Activated naive CD8-positive, alpha-beta T cell treated with anti-CD3 and anti-CD28 coated beads, Interleukin-2, amount 10 ng/mL, durations not matched to agents 7 days and 5 days (primary cell): ENCODE measurements around the gene CAPRIN2. TPM values are rescaled to one million over a fixed set of nuclear protein-coding genes. Genes with fewer than 3 reads are reported as not detected.

Source experiments
- ATAC-seq: fragments of 150-1000 bp; cut with Tn5 transposase; one replicate; pipeline ENCODE4 v1.10.0; 2021; ENCODE audit warnings: low read depth, moderate library complexity
- POLR2A ChIA-PET: fragments of 350-600 bp; sonication (Branson Sonifier 250); formaldehyde crosslinking; loops from one replicate; lab custom pipeline; 2021; ENCODE audit warnings: antibody characterized with exemption; lab: Charles Lee
- DNase-seq: peaks from one replicate; pipeline ENCODE4 v3.0.0; 2021
- H3K27ac Mint-ChIP-seq: one replicate; pipeline ENCODE4 v1.8.0; 2022; ENCODE audit warnings: mild to moderate bottlenecking, mixed read lengths
- H3K27me3 Mint-ChIP-seq: one replicate; pipeline ENCODE4 v1.8.0; 2022; ENCODE audit warnings: mild to moderate bottlenecking, moderate library complexity, mixed read lengths
- H3K36me3 Mint-ChIP-seq: one replicate; pipeline ENCODE4 v1.8.0; 2021; ENCODE audit warnings: mild to moderate bottlenecking, mixed read lengths
- H3K4me1 Mint-ChIP-seq: one replicate; pipeline ENCODE4 v1.8.0; 2021; ENCODE audit warnings: mixed read lengths
- H3K4me3 Mint-ChIP-seq: one replicate; pipeline ENCODE4 v1.8.0; 2022; ENCODE audit warnings: mild to moderate bottlenecking, moderate library complexity, mixed read lengths
- H3K9me3 Mint-ChIP-seq: one replicate; pipeline ENCODE4 v1.8.0; 2021; ENCODE audit warnings: mixed read lengths
- total RNA-seq, 2 experiments: library from RNA; stranded (reverse); gene quantifications; one replicate each; pipeline ENCODE4 v1.2.3, GENCODE V29; 2021

CAPRIN2 gene
- total RNA-seq, 2 experiments from 2014 or later, result 25.5 to 27.7 TPM

GRCh38 chr12:30707613-30708342 is 47.0 kb downstream of the CAPRIN2 start:
- Mint-ChIP-seq H3K27ac (no peak overlapping the region), H3K36me3 (no peaks in the 10 kb centered on the region), H3K27me3 (no peaks in the 10 kb centered on the region), H3K9me3 (no peaks in the 10 kb centered on the region), H3K4me3 (no peak overlapping the region), H3K4me1 (no peaks in the 10 kb centered on the region)
- POLR2A ChIA-PET, result no interaction called here
- ATAC-seq (no peak), DNase-seq (no peak)

GRCh38 chr12:30706476-30706875 is 48.3 kb downstream of the CAPRIN2 start:
- Mint-ChIP-seq H3K27me3 (no peaks in the 10 kb centered on the region), H3K4me3 (no peak overlapping the region), H3K27ac (no peak overlapping the region), H3K36me3 (no peaks in the 10 kb centered on the region), H3K4me1 (no peaks in the 10 kb centered on the region), H3K9me3 (no peaks in the 10 kb centered on the region)
- no peak for ATAC-seq
- POLR2A ChIA-PET, result no interaction called here
- no peak for DNase-seq

DNA sequence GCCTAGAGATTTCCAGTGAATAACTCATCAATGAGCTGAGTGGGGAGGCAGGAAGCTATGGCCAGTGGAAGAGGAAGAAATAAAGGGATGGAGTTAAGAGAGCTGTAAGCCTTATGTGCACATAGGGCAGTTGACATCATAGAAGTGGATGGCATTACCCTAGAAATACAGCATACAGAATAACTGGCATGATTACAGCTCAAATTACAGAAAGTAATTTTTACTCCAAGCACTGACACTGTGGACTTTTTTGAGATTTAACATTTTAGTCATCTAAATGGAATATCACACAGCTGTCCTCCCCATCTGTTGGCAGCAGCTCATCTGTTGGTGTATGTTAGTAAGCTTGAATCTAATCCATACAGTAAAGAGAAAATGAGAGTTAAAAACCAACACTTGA is 53.7 kb downstream of the CAPRIN2 start:
- DNase-seq (no peak), ATAC-seq (no peak)
- no peak overlapping the region for H3K4me3 Mint-ChIP-seq
- POLR2A ChIA-PET, result no interaction called here
- no peak overlapping the region for H3K27ac Mint-ChIP-seq
- H3K36me3 Mint-ChIP-seq, result peaks cover 1% of the 10 kb centered on the region
- no peaks in the 10 kb centered on the region for H3K9me3 Mint-ChIP-seq
- H3K4me1 Mint-ChIP-seq, result peaks cover 4% of the 10 kb centered on the region
- no peaks in the 10 kb centered on the region for H3K27me3 Mint-ChIP-seq

DNA sequence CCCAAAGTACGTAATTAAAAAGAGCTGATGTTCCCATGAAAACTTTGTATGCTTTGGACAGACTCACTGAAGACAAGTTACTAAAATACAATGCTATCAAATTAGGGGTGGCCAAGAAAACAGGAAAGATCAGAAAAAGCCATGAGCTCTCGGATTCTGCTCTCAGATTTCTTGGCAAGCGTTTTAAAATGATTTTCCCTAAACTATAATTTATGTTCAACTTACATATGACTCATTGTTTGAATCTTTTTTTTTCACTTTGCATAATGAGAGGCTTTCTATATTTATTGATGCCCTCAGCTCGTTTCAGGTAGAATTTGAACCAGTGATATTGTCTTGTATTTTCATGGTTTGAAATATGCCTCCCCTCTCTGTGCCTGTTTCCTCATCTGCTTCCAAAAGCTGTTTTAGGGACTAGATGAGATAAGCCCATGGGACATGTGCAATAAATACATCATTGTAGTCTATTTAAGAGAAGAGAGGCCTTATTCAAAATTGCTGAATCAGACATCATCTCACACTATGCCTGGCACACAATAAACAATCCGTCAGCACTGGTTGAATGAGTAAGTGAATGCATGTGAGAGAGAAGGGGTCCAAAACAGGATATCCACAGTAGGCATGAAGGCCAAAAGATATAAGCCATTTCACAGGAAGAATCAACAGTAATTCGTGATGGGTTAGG is 54.4 kb downstream of the CAPRIN2 start:
- no peak overlapping the region for H3K4me3 Mint-ChIP-seq
- H3K27me3 Mint-ChIP-seq, result no peaks in the 10 kb centered on the region
- no peak for DNase-seq
- POLR2A ChIA-PET, result no interaction called here
- H3K9me3 Mint-ChIP-seq, result no peaks in the 10 kb centered on the region
- H3K36me3 Mint-ChIP-seq, result peaks cover 3% of the 10 kb centered on the region
- no peak overlapping the region for H3K27ac Mint-ChIP-seq
- peaks cover 5% of the 10 kb centered on the region for H3K4me1 Mint-ChIP-seq
- no peak for ATAC-seq

DNA sequence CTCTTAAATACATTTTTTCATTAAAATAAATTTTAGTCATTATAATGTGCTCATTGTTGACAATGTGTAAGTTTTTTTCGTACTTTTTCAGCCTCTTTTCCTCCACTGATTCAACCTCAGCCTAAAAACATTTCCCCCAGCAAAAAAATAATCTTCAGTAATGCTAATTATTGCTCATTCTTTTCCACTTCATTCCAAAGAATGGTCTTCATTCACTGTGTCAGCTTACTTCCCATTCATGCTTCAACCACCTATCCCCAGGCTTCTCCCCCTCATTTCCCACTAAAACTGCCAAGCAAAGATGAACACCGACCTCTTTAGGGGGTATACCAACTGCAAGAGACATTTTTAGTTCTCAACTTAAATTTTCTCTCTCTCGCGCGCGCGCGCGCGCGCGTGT is 56.4 kb downstream of the CAPRIN2 start:
- no peak overlapping the region for H3K27ac Mint-ChIP-seq
- no peak overlapping the region for H3K4me3 Mint-ChIP-seq
- H3K27me3 Mint-ChIP-seq, result no peaks in the 10 kb centered on the region
- POLR2A ChIA-PET, result no interaction called here
- no peak for DNase-seq
- no peaks in the 10 kb centered on the region for H3K9me3 Mint-ChIP-seq
- H3K36me3 Mint-ChIP-seq, result peaks cover 3% of the 10 kb centered on the region
- peaks cover 19% of the 10 kb centered on the region for H3K4me1 Mint-ChIP-seq
- ATAC-seq, result no peak

DNA sequence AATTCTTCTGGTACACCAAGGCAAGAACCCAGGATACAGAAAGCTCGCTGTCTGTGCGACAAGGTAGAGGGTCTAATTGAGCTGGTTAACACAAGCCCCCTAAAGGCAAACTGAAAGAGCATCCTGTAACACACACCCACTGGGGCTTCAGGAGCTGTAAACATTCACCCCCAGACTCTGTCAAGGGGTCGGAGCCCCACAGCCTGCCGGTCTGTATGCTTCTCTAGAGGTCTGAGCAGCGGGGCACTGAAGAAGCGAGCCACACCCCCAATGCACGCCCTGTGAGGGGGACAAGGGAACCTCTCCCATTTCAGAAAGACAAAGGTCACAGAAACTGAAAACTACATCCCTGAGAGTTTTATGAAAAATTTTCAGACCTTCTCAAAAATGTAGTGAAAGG is 57.8 kb downstream of the CAPRIN2 start:
- Mint-ChIP-seq H3K9me3 (no peaks in the 10 kb centered on the region), H3K4me3 (no peak overlapping the region), H3K27me3 (no peaks in the 10 kb centered on the region), H3K4me1 (peaks cover 24% of the 10 kb centered on the region), H3K27ac (no peak overlapping the region), H3K36me3 (peaks cover 6% of the 10 kb centered on the region)
- no peak for DNase-seq
- no peak for ATAC-seq
- POLR2A ChIA-PET, result interaction anchor here (2.2 kb wide), 1 partner anchor 56 kb away, joined by 12 read pairs; no protein-coding TSS in a partner anchor

- DNase-seq (peak; percentile 27), ATAC-seq (no peak)
- POLR2A ChIA-PET, result interaction anchor here (1.2 to 2.2 kb wide), 3 partner anchors 11 to 59 kb away, joined by 6 to 12 read pairs (median 8); partner anchors contain the start of gene CAPRIN2
- H3K27me3 Mint-ChIP-seq, result no peaks in the 10 kb centered on the region
- peak overlapping the region; percentile 97 for H3K4me3 Mint-ChIP-seq
- peaks cover 6% of the 10 kb centered on the region for H3K36me3 Mint-ChIP-seq
- H3K9me3 Mint-ChIP-seq, result no peaks in the 10 kb centered on the region
- H3K27ac Mint-ChIP-seq, result peak overlapping the region; percentile 94
- H3K4me1 Mint-ChIP-seq, result peaks cover 24% of the 10 kb centered on the region
Observed at GRCh38 chr12:30696486-30696885, 58.3 kb downstream of the CAPRIN2 start.

DNA sequence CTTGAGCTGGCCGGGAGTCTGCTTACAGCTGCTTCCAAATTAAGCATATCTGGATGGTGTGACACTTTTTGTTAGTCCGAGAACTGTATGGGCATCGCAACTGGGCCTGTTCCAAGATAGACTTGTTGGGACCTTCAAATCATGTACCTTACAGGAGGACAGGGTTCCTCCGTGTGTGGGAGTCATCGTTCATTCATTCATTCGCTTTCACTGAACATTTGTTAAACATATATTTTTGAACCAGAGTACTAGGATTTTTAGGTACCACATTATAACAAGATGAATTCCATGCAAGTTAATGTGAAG is 58.7 kb downstream of the CAPRIN2 start:
- Mint-ChIP-seq H3K9me3 (no peaks in the 10 kb centered on the region), H3K27me3 (no peaks in the 10 kb centered on the region), H3K36me3 (peaks cover 6% of the 10 kb centered on the region), H3K4me3 (peak overlapping the region; percentile 97), H3K4me1 (peaks cover 27% of the 10 kb centered on the region), H3K27ac (peak overlapping the region; percentile 94)
- DNase-seq (no peak), ATAC-seq (peak; percentile 44)
- POLR2A ChIA-PET, result interaction anchor here (0.9 to 2.2 kb wide), 4 partner anchors 11 to 97 kb away, joined by 3 to 12 read pairs (median 7); partner anchors contain the start of gene CAPRIN2

GRCh38 chr12:30695199-30696102 is 59.3 kb downstream of the CAPRIN2 start, which contains the start of gene IPO8:
Gene IPO8, minus strand, starts transcription at chr12:30695869. Its CDS starts 222 bp downstream, at chr12:30695647.
- POLR2A ChIA-PET, result interaction anchor here (0.6 to 2.2 kb wide), 6 partner anchors 10 to 101 kb away, joined by 3 to 12 read pairs (median 6); partner anchors contain the start of gene CAPRIN2
- ATAC-seq (peak; percentile 86), DNase-seq (peak; percentile 78)
- Mint-ChIP-seq H3K27ac (peak within 1 kb of the TSS; percentile 94), H3K27me3 (no peaks in the 10 kb centered on the region), H3K4me3 (peak within 1 kb of the TSS; percentile 97), H3K36me3 (peaks cover 7% of the 10 kb centered on the region), H3K4me1 (peaks cover 27% of the 10 kb centered on the region), H3K9me3 (no peaks in the 10 kb centered on the region)

DNA sequence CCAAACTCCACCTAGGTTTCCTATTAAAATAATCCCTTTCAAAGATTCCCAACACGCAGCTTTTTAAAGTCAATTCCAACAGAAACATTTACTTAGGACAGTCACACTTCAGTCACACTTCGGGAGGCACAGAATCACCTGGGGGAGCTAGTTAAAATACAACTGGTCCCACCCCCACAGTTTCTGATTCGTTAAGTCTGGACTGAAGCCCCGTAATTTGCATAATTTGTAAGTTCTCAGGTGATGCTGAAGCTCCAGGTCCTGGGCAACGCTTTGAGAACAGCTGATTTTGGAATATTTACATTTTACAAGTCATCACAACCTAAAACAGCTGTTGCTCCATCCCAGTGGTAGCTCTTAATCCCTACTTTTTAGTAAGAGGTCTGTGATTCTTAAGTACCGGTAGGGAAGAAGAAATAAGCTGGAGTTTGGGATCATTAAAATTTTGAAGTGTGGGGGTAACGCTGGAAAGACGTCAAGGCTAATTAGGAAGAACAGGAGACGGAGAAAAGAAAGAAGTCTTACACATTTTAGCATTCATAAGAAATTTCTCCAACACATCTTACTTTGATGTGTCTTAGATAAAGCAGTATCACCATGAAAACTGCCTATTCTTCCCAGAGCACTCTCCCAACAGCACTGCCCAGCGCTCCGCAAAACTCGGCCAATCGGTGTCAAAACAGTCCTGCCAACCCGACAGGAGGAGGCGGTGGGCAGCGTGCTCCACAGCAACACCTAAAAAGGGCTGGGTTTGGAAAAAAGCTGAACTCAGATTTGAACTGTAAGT is 60.1 kb downstream of the CAPRIN2 start:
- peak; percentile 31 for DNase-seq
- POLR2A ChIA-PET, result interaction anchor here (0.6 to 2.2 kb wide), 5 partner anchors 9 to 102 kb away, joined by 4 to 12 read pairs (median 5); no protein-coding TSS in a partner anchor
- peak overlapping the region; percentile 97 for H3K4me3 Mint-ChIP-seq
- peaks cover 12% of the 10 kb centered on the region for H3K36me3 Mint-ChIP-seq
- no peaks in the 10 kb centered on the region for H3K27me3 Mint-ChIP-seq
- no peaks in the 10 kb centered on the region for H3K9me3 Mint-ChIP-seq
- peak; percentile 9 for ATAC-seq
- H3K4me1 Mint-ChIP-seq, result peaks cover 30% of the 10 kb centered on the region
- H3K27ac Mint-ChIP-seq, result peak overlapping the region; percentile 82

DNA sequence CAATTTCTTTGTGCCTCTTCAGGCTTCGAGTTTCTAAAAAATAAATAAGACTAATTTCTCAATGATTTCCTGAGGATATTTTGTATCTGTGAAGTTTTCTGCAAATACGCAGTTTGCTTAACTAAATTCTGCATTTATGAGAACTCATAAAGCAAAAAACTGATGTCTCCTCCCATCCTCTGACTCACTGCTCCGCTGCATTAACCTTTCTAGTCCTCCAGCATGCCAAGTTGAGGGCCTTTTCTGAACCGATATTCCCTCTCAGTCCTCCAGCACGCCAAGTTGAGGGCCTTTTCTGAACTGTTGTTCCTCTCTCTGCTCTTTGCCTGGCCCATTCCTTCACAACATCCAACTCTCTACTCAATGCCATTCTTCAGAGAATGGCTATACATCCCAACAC is 62.3 kb downstream of the CAPRIN2 start:
- H3K27me3 Mint-ChIP-seq, result no peaks in the 10 kb centered on the region
- peaks cover 30% of the 10 kb centered on the region for H3K4me1 Mint-ChIP-seq
- no peak overlapping the region for H3K4me3 Mint-ChIP-seq
- no peak overlapping the region for H3K27ac Mint-ChIP-seq
- POLR2A ChIA-PET, result no interaction called here
- ATAC-seq (no peak), DNase-seq (no peak)
- no peaks in the 10 kb centered on the region for H3K9me3 Mint-ChIP-seq
- peaks cover 12% of the 10 kb centered on the region for H3K36me3 Mint-ChIP-seq

- Mint-ChIP-seq H3K4me3 (no peak overlapping the region), H3K27ac (no peak overlapping the region)
- POLR2A ChIA-PET, result no interaction called here
Observed at GRCh38 chr12:30691122-30691879, 63.5 kb downstream of the CAPRIN2 start.

More at GRCh38 chr12:30691122-30691879, 63.5 kb downstream of the CAPRIN2 start:
- Mint-ChIP-seq H3K4me1 (peaks cover 28% of the 10 kb centered on the region), H3K9me3 (no peaks in the 10 kb centered on the region), H3K36me3 (peaks cover 15% of the 10 kb centered on the region), H3K27me3 (no peaks in the 10 kb centered on the region)
- ATAC-seq (no peak), DNase-seq (no peak)
